HG03159 (cell line): Measurements from ENCODE around the gene ZFP36L2.

Source experiments
- ATAC-seq: cut with Tn5 transposase; IDR thresholded peaks from one replicate; pipeline ENCODE4 v1.9.1; 2021; ENCODE audit warnings: mild to moderate bottlenecking, moderate library complexity; ENCODE audit not compliant: unreplicated experiment

ZFP36L2 gene

GRCh38 chr2:43226558-43226954 is at the start of gene ZFP36L2:
TSS of gene ZFP36L2 (minus strand) at chr2:43226606. CDS start at chr2:43226315, 291 bp downstream.
- peak; percentile 55 for ATAC-seq

- ATAC-seq = no peak
Observed at GRCh38 chr2:43274721-43275120, 48.3 kb upstream of the ZFP36L2 start.

- no peak for ATAC-seq
Observed at GRCh38 chr2:43274055-43274454, 47.6 kb upstream of the ZFP36L2 start.

GRCh38 chr2:43273529-43273928 is 47.1 kb upstream of the ZFP36L2 start:
- no peak for ATAC-seq

GRCh38 chr2:43270930-43271615 is 44.7 kb upstream of the ZFP36L2 start:
- no peak for ATAC-seq

- ATAC-seq = no peak
Observed at GRCh38 chr2:43270461-43270860, 44.1 kb upstream of the ZFP36L2 start.

GRCh38 chr2:43269706-43270105 is 43.3 kb upstream of the ZFP36L2 start:
- ATAC-seq = no peak

GRCh38 chr2:43269074-43269572 is 42.7 kb upstream of the ZFP36L2 start:
- ATAC-seq = no peak

GRCh38 chr2:43268066-43268953 is 41.9 kb upstream of the ZFP36L2 start:
- no peak for ATAC-seq

- no peak for ATAC-seq
Observed at GRCh38 chr2:43267381-43267780, 41.0 kb upstream of the ZFP36L2 start.

GRCh38 chr2:43266711-43267111 is 40.3 kb upstream of the ZFP36L2 start:
- no peak for ATAC-seq

GRCh38 chr2:43265421-43265820 is 39.0 kb upstream of the ZFP36L2 start:
- no peak for ATAC-seq

- no peak for ATAC-seq
Observed at GRCh38 chr2:43265001-43265400, 38.6 kb upstream of the ZFP36L2 start.

- ATAC-seq = no peak
Observed at GRCh38 chr2:43262951-43263350, 36.5 kb upstream of the ZFP36L2 start.

GRCh38 chr2:43262239-43262638 is 35.8 kb upstream of the ZFP36L2 start:
- ATAC-seq = no peak

- ATAC-seq = no peak
Observed at GRCh38 chr2:43259512-43259911, 33.1 kb upstream of the ZFP36L2 start.

- no peak for ATAC-seq
Observed at GRCh38 chr2:43258547-43259156, 32.2 kb upstream of the ZFP36L2 start.

- no peak for ATAC-seq
Observed at GRCh38 chr2:43255296-43255910, 29.0 kb upstream of the ZFP36L2 start.

- ATAC-seq = no peak
Observed at GRCh38 chr2:43254331-43254730, 27.9 kb upstream of the ZFP36L2 start.

- no peak for ATAC-seq
Observed at GRCh38 chr2:43251171-43251731, 24.8 kb upstream of the ZFP36L2 start.

GRCh38 chr2:43250015-43250414 is 23.6 kb upstream of the ZFP36L2 start:
- no peak for ATAC-seq
